SJCRH30 (cell line): Measurements from ENCODE around the gene LIPG. TPM values are rescaled to one million over a fixed set of nuclear protein-coding genes. Genes with fewer than 3 reads are reported as not detected.
A peak's percentile ranks its signal among the peaks of the same experiment; 100 is the strongest.
"Not testable (repeated sequence)": the region's sequence is repeated elsewhere in the genome, so short reads cannot be mapped to it uniquely, and the experiment has no call there.

Source experiments
- DNase-seq, 2 experiments: peaks; one replicate each; pipeline ENCODE4 v3.0.0-alpha.2; 2015 to 2020
- H3K27ac ChIP-seq: fragments of 250-450 bp; sonication (Bioruptor Pico); 2 replicates; pipeline ENCODE4 v1.5.1; 2020; ENCODE audit warnings: mild to moderate bottlenecking, moderate library complexity
- H3K27me3 ChIP-seq: fragments of 250-450 bp; sonication (Bioruptor Pico); 2 replicates; pipeline ENCODE4 v1.5.1; 2020; ENCODE audit warnings: mild to moderate bottlenecking, moderate library complexity
- H3K36me3 ChIP-seq: fragments of 250-450 bp; sonication (Bioruptor Pico); 2 replicates; pipeline ENCODE4 v1.5.1; 2020; ENCODE audit warnings: mild to moderate bottlenecking, moderate library complexity
- H3K4me1 ChIP-seq: fragments of 250-450 bp; sonication (Bioruptor Pico); 2 replicates; pipeline ENCODE4 v1.5.1; 2020; ENCODE audit warnings: mild to moderate bottlenecking, moderate library complexity
- H3K4me3 ChIP-seq: fragments of 250-450 bp; sonication (Bioruptor Pico); 2 replicates; pipeline ENCODE4 v1.5.1; 2020; ENCODE audit warnings: mild to moderate bottlenecking, moderate library complexity
- H3K9me3 ChIP-seq: fragments of 250-450 bp; sonication (Bioruptor Pico); replicated peaks from 2 replicates; pipeline ENCODE4 v1.5.1; 2020; ENCODE audit warnings: mild to moderate bottlenecking, moderate library complexity
- total RNA-seq: library from RNA; depleted of rRNA; stranded (reverse); fragments of >200 nt; shearing (Covaris generic); gene quantifications from 2 replicates; pipeline ENCODE4 v1.2.3, GENCODE V29; 2014

LIPG gene
- total RNA-seq, 1 experiment from 2014 or later = 37.3 TPM

DNA sequence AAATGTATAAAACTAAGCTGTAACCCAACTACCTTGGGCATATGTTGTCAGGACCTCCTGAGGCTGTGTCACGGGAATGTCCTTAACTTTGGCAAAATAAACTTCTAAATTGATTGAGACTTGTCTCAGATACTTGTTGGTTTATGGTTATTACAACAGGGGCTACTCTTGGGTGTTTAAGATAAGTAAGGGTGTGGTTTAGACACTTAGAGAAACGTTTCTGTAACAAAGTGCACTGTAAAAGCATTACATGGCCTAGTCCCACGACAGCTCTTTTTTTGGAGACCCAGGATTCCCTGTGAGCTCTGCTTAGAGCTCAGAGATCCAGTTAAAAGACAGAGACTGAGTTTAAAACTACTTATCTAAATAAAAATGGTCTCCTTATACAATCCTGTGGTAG, 32.3 kb upstream of the LIPG start:
- no peak overlapping the region for H3K27ac ChIP-seq
- H3K4me1 ChIP-seq = no peaks in the 10 kb centered on the region
- H3K4me3 ChIP-seq = no peak overlapping the region
- H3K36me3 ChIP-seq = no peaks in the 10 kb centered on the region
- no peak for DNase-seq
- no peaks in the 10 kb centered on the region for H3K27me3 ChIP-seq
- H3K9me3 ChIP-seq = peaks cover 2% of the 10 kb centered on the region; the same call in 1 of the 2 replicates

DNA sequence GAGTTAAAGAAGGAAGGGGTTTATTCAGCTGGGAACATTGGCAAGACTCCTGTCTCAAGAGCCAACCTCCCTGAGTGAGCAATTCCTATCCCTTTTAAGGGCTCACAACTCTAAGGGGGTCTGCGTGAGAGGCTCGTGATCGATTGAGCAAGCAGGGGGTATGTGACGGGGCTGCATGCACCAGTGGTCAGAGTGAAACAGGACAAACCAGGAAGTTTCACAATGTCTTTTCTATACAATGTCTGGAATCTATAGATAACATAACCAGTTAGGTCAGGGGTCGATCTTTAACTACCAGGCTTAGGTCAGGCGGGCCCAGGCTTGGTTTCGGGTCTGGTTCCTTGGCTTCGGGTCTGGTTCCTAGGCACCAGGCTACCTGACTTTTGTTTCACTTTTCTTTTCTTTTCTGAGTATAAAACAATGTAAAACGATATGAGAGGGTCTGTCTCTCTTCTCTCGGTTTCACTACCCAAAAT, 30.1 kb upstream of the LIPG start:
- Histone ChIP-seq H3K4me3 (no peak overlapping the region), H3K4me1 (no peaks in the 10 kb centered on the region), H3K27me3 (no peaks in the 10 kb centered on the region), H3K9me3 (peaks cover 3% of the 10 kb centered on the region; the same call in 1 of the 2 replicates), H3K27ac (no peak overlapping the region), H3K36me3 (no peaks in the 10 kb centered on the region)
- no peak for DNase-seq

DNA sequence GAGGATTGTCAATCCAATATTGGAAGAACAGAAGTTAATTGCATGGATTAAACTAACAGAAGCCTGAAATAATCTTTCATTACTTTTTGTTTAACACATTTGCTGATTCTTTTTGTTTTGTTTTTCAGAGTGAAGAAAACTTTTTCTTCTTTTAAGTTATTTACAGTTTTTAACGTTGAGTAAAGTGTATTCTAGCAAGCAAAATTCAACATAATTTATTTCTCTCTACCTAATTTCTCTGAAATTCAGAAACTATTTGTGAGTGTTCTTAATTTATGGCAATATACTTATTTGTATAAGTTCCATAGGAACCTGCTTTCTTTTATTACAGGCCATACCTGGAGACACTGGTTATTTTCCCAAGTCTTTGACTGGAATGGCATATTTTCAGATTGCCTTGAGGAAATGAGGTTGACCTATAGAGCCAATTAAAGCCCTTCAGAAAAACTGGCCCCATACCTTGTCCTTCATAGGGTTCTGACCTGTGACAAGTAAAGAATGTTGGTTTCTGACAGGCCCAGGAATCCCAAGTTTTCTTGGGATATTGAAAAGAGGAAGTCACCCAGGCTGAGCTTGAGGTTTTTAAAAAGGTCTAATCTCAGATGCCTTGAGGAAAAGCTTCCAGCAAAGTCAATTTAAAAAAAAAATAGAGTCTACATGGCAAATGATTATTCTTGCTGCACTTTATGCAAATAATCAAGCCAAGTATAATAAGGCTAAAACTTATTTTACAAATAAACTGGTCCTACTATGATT, 26.8 kb upstream of the LIPG start:
- Histone ChIP-seq H3K9me3 (peaks cover 3% of the 10 kb centered on the region; the same call in 1 of the 2 replicates), H3K36me3 (no peaks in the 10 kb centered on the region)
- DNase-seq = no peak

DNA sequence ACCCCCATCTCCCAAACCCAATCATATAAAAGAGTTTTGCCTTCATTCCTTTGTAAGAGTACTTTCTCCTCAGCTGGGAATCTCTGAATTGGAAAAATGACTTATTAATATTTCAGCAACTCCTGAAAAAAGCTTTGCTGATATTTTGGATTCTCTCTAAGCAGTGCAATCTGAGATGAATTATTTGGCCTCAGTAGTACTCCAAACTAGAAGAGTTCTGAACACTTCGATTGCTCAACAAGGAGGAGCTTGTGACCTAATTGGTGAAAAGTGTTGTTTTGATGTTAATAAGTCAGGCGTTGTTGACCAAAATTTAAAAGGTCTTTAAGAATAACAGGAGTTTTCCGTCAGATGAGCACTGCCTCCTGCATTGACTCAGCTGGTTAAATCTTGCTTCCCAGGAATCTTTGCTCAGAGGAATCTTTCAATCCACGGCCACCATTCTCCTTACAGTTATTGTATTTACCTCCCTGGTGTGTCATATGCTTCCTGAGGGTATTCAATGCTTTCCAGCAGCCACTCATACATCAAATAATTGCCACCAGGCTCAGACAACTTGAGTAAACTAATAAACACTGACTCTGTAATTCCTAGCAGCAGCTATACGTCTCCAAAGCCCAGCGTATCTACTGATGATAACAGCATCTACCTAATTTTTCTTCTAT, 24.5 kb upstream of the LIPG start:
- peaks cover 3% of the 10 kb centered on the region; the same call in 1 of the 2 replicates for H3K9me3 ChIP-seq
- H3K27me3 ChIP-seq = no peaks in the 10 kb centered on the region
- no peak for DNase-seq
- H3K4me1 ChIP-seq = no peaks in the 10 kb centered on the region
- no peak overlapping the region for H3K27ac ChIP-seq
- H3K36me3 ChIP-seq = no peaks in the 10 kb centered on the region
- H3K4me3 ChIP-seq = no peak overlapping the region

More for the DNA sequence above, 26.8 kb upstream of the LIPG start:
- no peak overlapping the region for H3K4me3 ChIP-seq
- H3K27ac ChIP-seq = no peak overlapping the region
- no peaks in the 10 kb centered on the region for H3K27me3 ChIP-seq
- H3K4me1 ChIP-seq = no peaks in the 10 kb centered on the region

DNA sequence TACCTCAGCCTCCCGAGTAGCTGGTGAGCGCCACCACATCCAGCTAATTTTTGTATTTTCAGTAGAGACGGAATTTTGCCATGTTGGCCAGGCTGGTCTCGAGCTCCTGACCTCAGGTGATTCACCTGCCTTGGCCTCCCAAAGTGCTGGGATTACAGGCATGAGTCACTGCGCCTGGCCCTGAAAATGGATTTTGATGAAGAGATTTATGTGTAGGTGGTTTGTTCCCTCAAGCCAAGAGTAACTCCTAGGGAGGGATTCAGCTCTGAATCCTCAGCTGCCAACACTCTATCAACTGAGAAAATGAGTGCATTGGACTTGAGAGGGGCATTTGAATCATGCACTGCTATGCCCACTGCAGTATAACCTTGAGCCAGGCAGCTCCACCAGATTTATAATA, 17.5 kb upstream of the LIPG start:
- Histone ChIP-seq H3K9me3 (no peaks in the 10 kb centered on the region), H3K4me1 (peaks cover 7% of the 10 kb centered on the region; the same call in 1 of the 2 replicates), H3K36me3 (no peaks in the 10 kb centered on the region), H3K27me3 (no peaks in the 10 kb centered on the region), H3K27ac (no peak overlapping the region), H3K4me3 (no peak overlapping the region)
- DNase-seq = no peak

DNA sequence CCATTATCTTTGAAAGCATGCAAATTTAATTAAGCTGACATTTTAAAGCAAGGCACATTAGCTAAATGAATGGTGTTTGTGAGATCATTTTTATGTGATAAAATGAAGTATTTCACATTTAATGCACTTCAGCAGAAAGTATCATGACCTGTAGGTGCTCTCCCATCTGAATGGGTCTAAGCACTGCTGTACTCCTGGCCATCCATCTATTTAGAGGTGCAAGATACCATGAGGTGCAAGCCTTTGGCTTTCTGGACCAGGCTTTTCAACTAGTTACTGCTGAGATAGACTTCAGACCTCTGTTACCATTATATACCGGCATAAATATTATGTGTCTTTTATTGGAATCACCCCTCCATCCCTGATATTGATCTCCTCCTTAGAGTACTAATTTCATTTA, 15.6 kb upstream of the LIPG start:
- Histone ChIP-seq H3K4me3 (no peak overlapping the region), H3K9me3 (no peaks in the 10 kb centered on the region), H3K27me3 (no peaks in the 10 kb centered on the region), H3K36me3 (no peaks in the 10 kb centered on the region), H3K27ac (no peak overlapping the region), H3K4me1 (peaks cover 7% of the 10 kb centered on the region; the same call in 1 of the 2 replicates)
- DNase-seq = no peak

DNA sequence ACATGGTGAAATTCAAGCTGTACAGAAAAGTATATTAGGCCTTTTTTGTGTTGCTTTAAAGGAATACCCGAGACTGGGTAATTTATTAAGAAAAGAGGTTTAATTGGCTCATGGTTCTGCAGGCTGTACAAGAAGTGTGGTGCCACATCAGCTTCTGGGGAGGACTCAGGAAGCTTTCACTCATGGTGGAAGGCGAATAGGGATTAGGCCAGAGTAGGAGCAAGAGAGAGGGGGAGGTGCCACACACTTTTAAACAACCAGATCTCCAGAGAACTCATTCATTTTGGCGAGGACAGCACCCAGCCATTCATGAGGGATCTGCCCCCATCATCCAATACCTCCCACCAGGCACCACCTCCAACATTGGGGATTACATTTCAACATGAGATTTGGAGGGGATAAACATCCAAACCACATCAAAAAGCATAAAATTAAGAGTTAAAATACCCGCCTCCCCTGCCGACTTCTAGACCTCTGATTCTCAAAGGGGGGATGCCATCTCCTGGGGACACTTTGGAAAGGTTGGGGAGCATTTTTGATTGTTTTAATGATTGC, 15.1 kb upstream of the LIPG start:
- Histone ChIP-seq H3K4me3 (no peak overlapping the region), H3K36me3 (no peaks in the 10 kb centered on the region), H3K27me3 (no peaks in the 10 kb centered on the region), H3K9me3 (no peaks in the 10 kb centered on the region), H3K4me1 (peaks cover 7% of the 10 kb centered on the region; the same call in 1 of the 2 replicates), H3K27ac (no peak overlapping the region)
- DNase-seq = peak; percentile 34 to 57

DNA sequence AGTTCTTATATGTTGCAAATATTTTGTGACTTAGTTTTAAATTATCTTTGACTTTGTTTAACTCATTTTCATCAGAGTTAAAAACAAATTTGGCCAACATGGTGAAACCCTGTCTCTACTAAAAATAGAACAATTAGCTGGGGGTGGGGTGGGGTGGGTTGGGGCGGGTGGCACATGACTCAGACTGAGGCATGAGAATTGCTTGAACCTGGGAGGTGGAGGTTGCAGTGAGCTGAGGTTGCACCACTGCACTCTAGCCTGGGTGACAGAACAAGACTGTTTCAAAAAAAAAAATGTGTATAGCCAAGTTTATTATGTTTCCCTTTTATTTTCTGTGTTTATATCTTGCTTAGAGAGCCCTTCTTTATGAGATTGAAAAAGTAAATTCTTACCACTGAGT, 14.2 kb upstream of the LIPG start:
- Histone ChIP-seq H3K36me3 (no peaks in the 10 kb centered on the region), H3K9me3 (no peaks in the 10 kb centered on the region), H3K27me3 (no peaks in the 10 kb centered on the region), H3K4me1 (peaks cover 7% of the 10 kb centered on the region; the same call in 1 of the 2 replicates), H3K4me3 (no peak overlapping the region), H3K27ac (no peak overlapping the region)
- no peak for DNase-seq

DNA sequence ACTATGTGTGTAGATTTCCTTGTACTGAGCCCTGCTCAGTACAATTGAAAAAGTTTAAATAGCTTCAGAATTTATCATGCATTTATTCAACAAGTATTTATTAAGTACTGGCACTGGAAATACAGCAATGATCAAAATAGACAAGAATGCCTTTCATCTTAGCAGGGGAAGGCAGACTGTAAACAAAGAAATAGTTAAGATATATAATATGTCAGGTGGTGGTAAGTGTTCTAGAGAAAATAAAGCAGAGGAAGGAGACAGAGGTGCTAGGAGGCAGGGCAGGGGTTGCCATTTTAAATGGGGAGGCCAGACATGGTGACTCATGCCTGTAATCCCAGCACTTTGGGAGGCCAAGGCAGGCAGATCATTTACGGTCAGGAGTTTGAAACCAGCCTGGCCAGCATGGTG, 13.6 kb upstream of the LIPG start:
- DNase-seq = peak in 1 of 2 experiments; percentile 19
- Histone ChIP-seq H3K36me3 (no peaks in the 10 kb centered on the region), H3K27me3 (no peaks in the 10 kb centered on the region), H3K9me3 (no peaks in the 10 kb centered on the region), H3K27ac (no peak overlapping the region), H3K4me3 (no peak overlapping the region), H3K4me1 (peaks cover 7% of the 10 kb centered on the region; the same call in 1 of the 2 replicates)

DNA sequence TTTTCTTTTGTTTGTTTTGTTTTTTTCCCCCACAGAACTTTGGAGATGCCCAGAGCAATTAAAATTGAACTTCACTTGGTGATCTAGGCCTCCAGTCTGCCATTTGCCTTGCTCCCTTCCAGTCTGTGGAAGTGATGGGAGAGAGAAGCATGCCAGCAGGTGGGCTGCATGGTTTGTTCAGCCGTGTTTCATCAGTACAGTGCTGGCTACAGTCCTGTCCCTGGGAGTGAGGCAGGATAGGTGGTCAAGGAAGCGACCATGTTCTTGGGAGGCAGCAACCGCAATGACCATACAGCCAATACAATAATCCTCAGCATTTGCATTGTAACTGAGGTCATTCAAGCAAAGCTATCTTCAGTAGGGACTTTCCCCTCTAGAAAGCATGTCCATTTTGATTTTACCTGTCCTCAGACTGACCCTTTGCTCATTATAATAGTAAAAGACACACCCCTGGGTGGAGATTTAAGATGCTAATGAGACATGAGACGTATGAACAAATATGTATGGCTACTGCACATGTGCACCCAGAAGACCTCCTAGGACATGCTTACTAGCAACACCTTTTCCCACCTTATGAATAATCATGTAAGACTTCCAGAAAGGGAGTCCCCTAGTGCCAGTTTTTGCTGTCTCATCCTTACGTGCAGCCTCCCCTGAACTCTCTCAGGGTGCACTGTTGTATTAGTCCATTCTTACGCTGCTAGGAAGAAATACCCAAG, 11.1 kb upstream of the LIPG start:
- no peak overlapping the region for H3K27ac ChIP-seq
- H3K27me3 ChIP-seq = no peaks in the 10 kb centered on the region
- peaks cover 7% of the 10 kb centered on the region; the same call in 1 of the 2 replicates for H3K4me1 ChIP-seq
- H3K4me3 ChIP-seq = no peak overlapping the region
- H3K36me3 ChIP-seq = no peaks in the 10 kb centered on the region
- DNase-seq = no peak
- H3K9me3 ChIP-seq = no peaks in the 10 kb centered on the region

DNA sequence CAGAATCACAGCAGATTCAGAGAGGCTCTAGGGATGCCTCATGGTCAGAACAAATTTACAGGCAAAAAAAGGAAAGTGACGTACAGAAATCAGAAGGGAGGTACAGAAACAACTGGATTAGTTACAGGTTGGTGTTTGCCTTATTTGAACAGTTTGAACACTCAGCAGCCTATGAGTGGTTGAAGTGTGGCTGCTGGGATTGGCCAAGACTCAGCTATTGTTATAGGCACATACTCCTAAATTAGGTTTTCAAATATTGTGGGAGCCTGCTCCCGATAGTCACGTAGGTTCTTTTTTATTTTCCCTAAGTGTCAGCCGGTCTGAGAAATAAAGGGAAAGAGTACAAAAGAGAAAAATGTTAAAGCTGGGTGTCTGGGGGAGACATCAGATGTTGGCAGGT, 8.9 kb upstream of the LIPG start:
- Histone ChIP-seq H3K4me3 (no peak overlapping the region), H3K4me1 (peaks cover 5% of the 10 kb centered on the region; the same call in 1 of the 2 replicates), H3K27ac (no peak overlapping the region), H3K27me3 (no peaks in the 10 kb centered on the region), H3K36me3 (no peaks in the 10 kb centered on the region), H3K9me3 (no peaks in the 10 kb centered on the region)
- DNase-seq = no peak

DNA sequence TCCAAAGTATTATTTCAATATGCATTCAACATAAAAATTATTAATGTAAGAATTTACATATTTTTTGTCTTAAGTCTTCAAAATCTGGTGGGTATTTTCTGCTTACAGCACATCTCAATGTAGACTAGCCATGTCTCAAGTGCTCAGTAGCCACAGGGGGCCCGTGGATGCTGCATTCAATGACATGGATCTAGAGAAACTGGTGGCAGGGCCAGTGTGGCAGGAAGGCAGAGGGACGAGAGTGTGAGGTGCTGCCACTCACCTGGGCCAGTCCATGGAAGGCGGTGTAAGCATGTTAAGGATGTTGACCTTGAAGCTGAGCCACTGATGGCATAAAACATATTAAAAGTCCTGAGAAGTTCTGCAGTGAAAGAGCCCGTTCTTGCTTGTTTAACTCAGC, 6.2 kb upstream of the LIPG start:
- no peak overlapping the region for H3K4me3 ChIP-seq
- no peaks in the 10 kb centered on the region for H3K4me1 ChIP-seq
- no peak overlapping the region for H3K27ac ChIP-seq
- no peaks in the 10 kb centered on the region for H3K9me3 ChIP-seq
- no peaks in the 10 kb centered on the region for H3K36me3 ChIP-seq
- H3K27me3 ChIP-seq = no peaks in the 10 kb centered on the region
- DNase-seq = no peak

DNA sequence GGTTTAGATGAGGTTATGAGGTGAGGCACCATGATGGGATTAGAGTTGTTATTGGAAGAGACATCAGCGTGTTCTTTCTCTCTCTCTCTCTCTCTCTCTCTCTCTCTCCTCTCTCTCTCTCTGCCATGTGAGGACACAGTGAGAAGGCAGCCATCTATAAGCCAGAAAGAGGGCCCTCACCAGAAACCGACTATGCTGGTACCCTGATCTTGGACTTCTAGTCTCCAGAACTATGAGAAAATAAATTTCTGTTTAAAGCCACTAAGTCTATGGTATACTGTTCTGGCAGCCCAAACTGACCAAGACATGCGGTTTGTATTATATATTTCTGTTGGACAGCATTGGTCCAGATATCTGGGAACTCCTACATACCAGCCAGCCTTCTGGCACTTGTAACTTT, 3.5 kb upstream of the LIPG start:
- no peak overlapping the region for H3K27ac ChIP-seq
- DNase-seq = no peak
- H3K9me3 ChIP-seq = no peaks in the 10 kb centered on the region
- no peak overlapping the region for H3K4me3 ChIP-seq
- no peaks in the 10 kb centered on the region for H3K27me3 ChIP-seq
- H3K36me3 ChIP-seq = no peaks in the 10 kb centered on the region
- H3K4me1 ChIP-seq = peaks cover 7% of the 10 kb centered on the region; the same call in 1 of the 2 replicates

DNA sequence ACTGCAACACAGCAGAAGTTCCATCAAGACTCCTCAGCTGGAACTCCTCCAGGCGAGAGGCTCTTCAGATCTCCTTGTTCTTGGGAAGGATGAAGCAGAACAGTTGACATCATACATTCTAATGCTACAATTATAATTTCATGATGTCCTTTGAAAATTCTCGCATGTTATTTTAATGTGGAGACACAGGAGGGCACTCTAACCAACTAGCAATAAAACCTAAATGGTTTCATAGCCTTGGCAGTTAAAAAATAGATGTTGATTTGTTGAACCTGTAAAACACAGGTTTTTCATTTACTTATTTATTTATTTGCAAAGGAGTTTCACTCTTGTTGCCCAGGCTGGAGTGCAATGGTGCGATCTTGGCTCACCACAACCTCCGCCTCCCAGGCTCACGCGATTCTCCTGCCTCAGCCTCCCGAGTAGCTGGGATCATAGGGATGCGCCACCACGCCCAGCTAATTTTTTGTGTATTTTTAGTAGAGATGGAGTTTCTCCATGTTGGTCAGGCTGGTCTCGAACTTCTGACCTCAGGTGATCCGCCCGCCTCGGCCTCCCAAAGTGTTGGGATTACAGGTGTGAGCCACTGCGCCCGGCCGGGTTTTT, 2.4 kb upstream of the LIPG start:
- H3K4me3 ChIP-seq, H3K9me3 ChIP-seq, H3K27me3 ChIP-seq, H3K4me1 ChIP-seq, H3K27ac ChIP-seq, H3K36me3 ChIP-seq: not testable (repeated sequence)
- DNase-seq = peak in 1 of 2 experiments; percentile 55
